HG02884 (cell line): Measurements from ENCODE around the gene ZNF358.

Source experiments
- ATAC-seq: cut with Tn5 transposase; IDR thresholded peaks from one replicate; pipeline ENCODE4 v1.9.1; 2021; ENCODE audit warnings: mild to moderate bottlenecking, moderate library complexity; ENCODE audit not compliant: unreplicated experiment

Gene ZNF358

DNA sequence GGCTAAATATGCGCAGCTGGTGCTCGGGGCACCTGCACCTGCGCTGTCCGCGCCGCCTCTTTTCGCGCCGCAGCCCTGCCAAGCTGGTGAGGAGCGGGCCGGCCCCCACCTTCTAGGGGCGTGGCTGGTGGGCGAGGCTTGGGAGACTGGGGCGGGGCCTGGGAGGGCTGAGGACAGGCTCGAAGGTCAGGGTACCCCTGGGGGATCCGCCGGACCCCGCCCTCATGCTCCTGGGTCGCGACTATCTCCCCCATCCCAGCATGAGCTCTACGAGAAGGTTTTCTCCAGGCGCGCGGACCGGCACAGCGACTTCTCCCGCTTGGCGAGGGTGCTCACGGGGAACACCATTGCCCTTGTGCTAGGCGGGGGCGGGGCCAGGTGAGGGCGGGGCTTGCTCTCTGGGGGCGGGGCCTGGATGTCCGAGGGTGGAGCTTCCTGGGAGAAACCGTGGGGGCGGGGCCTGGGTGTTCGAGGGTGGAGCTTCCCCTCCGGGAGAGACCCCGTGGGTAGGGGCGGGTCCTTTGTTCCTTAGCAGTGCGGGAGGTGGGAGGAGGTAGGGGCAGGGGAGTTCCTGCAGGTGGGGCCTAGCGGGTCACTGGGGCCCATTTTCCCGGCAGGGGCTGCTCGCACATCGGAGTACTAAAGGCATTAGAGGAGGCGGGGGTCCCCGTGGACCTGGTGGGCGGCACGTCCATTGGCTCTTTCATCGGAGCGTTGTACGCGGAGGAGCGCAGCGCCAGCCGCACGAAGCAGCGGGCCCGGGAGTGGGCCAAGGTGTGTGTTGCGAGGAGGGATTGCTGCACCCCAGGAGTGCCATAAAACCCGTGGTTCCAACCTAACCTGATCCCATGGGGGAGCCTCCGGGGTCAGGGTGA lies 39.3 kb downstream of the ZNF358 start:
- no peak for ATAC-seq

- no peak for ATAC-seq
These were observed 40.9 kb downstream of the ZNF358 start for GRCh38 chr19:7556696-7557315.

DNA sequence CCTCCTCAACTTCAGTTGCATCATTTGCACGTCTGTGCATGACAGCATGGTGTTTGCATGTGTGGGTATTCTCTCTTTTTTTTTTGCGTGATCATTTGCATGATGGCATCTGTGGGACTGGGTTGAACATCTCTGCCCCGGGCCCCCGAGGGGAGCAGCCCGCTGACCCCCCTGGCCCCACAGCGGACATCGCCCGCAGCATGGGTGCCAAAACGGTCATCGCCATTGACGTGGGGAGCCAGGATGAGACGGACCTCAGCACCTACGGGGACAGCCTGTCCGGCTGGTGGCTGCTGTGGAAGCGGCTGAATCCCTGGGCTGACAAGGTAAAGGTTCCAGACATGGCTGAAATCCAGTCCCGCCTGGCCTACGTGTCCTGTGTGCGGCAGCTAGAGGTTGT lies 42.8 kb downstream of the ZNF358 start:
- no peak for ATAC-seq

- no peak for ATAC-seq
These were observed 43.2 kb downstream of the ZNF358 start for GRCh38 chr19:7559102-7559501.

- ATAC-seq = no peak
These were observed 44.4 kb downstream of the ZNF358 start for GRCh38 chr19:7560255-7560654.

- ATAC-seq = no peak
These were observed 45.4 kb downstream of the ZNF358 start for GRCh38 chr19:7561325-7561724.

DNA sequence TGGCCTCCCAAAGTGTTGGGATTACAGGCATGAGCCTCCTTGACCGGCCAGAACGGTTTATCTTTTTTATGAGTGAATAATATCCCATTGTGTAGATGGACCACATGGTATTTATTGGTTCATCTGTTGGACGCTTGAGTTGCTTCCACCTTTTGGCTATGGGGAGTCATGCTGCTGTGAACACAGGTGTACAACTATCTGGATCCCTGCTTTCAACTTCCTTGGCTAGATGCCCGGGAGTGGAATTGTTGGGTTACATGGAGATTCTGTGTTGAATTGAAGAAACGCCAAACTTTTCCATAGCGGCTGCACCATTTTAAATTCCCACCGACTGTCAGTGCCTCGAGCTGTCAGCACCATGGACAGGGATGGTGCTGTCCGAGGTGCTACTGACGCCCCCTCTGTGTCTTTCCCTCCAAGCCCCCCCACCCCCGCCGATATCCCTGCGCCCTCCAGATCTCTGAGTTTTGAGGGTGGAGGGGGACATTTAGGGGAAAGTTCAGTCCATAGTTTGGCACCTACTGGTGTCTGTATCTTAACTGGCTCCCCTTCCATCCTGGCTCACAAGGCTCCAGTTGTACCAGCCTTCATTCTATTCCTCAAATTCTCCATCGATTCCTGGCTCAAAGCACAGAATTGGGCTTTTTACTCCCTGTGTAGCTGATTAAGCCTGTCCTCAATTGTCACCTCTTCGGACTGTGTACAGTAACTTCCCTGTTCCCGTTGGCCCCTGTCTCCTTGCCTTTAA lies 46.9 kb downstream of the ZNF358 start:
- no peak for ATAC-seq

GRCh38 chr19:7564866-7565265 lies 49.0 kb downstream of the ZNF358 start:
- ATAC-seq = no peak

GRCh38 chr19:7565332-7565731 lies 49.4 kb downstream of the ZNF358 start:
- no peak for ATAC-seq
